HG02610 (cell line): ENCODE results near the gene AARS2.
A peak's percentile ranks its signal among the peaks of the same experiment; 100 is the strongest.
"Not testable (repeated sequence)": the region's sequence is repeated elsewhere in the genome, so short reads cannot be mapped to it uniquely, and the experiment has no call there.

ENCODE experiments used
- ATAC-seq: cut with Tn5 transposase; IDR thresholded peaks from one replicate; pipeline ENCODE4 v1.9.1; 2021; ENCODE audit warnings: mild to moderate bottlenecking, moderate library complexity; ENCODE audit not compliant: unreplicated experiment

Gene AARS2

GRCh38 chr6:44312901-44313788, at the start of gene AARS2:
AARS2 (minus strand) TSS chr6:44313347; CDS start chr6:44313323, 24 bp downstream.
- ATAC-seq, result peak; percentile 91

DNA sequence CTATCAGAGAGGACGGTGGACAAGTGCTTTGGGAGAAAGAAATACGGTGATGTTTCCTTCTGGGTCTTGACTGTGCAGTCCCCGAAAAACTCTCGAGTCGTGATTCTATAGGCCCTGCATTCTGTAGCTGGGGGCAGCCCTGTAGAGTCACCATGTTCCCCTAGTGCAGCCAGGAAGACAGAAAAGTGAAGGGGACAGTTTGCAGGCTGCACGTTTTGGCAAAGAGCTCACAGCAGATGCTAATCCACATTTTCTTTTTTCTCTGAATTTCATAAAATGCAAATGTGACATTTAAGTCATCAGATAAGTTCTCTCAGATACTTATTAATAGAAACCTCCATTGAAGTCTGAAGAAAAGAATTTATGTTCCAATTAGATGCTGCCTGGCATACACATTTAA, 48.8 kb upstream of the AARS2 start:
- no peak for ATAC-seq

DNA sequence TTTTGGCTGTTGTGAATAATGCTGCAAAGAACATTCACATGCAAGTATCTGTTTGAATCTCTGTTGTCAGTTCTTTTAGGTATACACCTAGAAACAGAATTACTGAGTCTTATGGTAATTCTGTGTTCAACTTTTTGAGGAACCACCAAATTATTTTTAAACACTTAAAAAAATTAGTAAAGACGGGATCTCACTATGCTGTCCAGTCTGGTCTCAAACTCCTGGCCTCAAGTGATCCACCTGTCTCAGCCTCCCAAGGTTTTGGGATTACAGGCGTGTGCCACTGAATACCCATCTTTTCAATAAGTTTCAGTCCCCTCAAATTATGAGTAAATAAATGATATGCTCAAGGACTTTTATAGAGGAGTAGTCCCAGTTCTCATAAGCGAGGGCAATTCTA, 46.8 kb upstream of the AARS2 start:
- no peak for ATAC-seq

GRCh38 chr6:44356487-44356886, 43.3 kb upstream of the AARS2 start:
- no peak for ATAC-seq

- ATAC-seq, result no peak
Measured at GRCh38 chr6:44355640-44356039, 42.5 kb upstream of the AARS2 start.

DNA sequence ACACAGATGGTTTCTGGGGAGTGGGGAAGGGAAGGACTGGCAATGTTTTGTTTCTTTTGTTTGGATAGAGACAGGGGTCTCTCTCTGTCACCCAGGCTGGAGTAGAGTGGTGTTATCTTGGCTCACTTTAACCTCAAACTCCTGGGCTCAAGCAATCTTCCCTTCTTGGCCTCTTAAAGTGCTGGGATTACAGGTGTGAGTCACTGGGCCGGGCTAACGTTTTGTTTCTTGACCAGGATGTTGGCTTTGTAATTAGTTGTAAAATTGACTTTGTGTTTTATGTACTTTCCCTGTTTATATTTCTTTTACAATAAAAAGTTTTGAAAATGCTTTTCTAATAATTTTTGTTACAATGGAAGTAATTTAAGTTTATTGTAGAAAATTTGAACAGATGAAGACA, 40.2 kb upstream of the AARS2 start:
- no peak for ATAC-seq

DNA sequence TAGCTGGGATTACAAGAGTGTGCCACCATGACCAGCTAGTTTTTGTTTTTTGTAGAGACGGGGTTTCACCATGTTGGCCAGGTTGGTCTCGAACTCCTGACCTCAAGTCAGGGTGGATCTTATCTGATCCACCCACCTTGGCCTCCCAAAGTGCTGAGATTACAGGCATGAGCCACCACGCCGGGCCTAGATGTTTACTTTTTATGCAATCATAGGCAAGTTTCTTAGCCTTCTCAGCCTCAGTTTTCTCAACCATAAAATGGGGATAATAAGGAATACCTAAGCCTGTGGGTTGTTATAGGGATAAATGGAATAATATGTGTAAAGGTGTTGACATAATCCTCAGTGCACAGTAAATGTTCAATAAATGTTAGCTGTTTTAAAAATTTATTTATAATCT, 39.1 kb upstream of the AARS2 start:
- ATAC-seq, result no peak

GRCh38 chr6:44350650-44350994, 37.5 kb upstream of the AARS2 start:
- not testable (repeated sequence) for ATAC-seq

DNA sequence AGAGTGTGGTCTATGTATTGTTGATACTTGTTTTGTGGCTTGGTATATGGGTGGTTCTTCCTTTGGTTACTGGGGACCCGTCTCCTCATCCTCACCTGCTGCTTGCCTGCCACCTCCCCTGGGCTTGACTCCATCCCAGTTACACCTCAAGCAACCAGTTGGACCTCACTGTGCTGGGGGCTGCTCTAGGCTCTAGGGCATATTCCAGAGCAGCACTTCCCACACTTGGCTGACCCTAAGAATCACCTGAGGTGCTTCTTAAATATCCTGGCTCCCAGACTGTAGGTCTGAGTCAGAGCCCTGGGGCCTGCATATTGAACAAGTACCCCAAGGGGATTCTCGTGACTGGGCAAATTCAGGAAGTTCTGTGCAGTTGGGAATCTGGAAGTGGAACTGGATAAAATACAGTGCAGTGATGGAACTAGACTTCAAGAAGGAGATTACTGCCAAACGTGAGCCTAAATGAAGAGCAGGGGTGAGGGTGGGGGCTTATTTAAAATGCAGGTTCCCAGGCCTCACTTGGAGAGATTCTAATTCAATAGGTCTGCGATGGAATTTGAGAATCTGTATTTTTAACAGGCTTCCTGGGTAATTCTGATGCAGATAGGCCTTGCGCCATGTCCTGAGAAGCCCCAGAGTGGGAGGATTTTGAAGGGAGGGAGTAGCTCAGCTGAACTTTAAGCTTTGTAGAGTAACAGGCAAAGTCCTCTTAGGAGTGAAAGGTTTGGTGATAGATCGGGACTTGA, 36.9 kb upstream of the AARS2 start:
- no peak for ATAC-seq

- not testable (repeated sequence) for ATAC-seq
Measured at GRCh38 chr6:44346818-44347217, 33.7 kb upstream of the AARS2 start.

- no peak for ATAC-seq
Measured at GRCh38 chr6:44342489-44342888, 29.3 kb upstream of the AARS2 start, which contains the start of gene SPATS1. SPATS1 (plus strand) TSS chr6:44342650; CDS start chr6:44343096, 446 bp downstream.

- ATAC-seq, result no peak
Measured at GRCh38 chr6:44342052-44342451, 28.9 kb upstream of the AARS2 start.

- ATAC-seq, result no peak
Measured at GRCh38 chr6:44341095-44341890, 28.1 kb upstream of the AARS2 start.

- ATAC-seq, result no peak
Measured at GRCh38 chr6:44339763-44340625, 26.8 kb upstream of the AARS2 start.

DNA sequence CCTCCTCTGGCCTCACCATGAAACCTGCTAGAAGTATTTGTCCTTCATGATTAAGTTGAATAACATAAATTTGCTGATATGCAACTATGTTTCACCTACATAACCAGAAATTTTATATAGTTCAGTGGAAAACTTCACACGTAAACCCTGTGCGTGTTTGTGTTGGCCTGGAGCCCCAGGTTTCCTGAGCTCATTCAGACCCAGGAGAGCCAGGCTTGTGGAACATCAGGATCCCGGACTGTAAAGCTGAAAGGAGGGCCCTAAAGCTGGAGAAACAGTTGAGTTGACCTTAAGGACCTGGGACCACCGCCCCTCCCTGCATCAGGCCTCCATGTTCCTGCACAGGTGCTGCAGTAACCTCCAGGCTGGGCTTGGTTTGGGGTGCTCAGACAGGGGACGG, 26.2 kb upstream of the AARS2 start:
- ATAC-seq, result no peak

GRCh38 chr6:44338228-44339122, 25.3 kb upstream of the AARS2 start:
- ATAC-seq, result peak; percentile 66

GRCh38 chr6:44335631-44336030, 22.5 kb upstream of the AARS2 start:
- no peak for ATAC-seq

DNA sequence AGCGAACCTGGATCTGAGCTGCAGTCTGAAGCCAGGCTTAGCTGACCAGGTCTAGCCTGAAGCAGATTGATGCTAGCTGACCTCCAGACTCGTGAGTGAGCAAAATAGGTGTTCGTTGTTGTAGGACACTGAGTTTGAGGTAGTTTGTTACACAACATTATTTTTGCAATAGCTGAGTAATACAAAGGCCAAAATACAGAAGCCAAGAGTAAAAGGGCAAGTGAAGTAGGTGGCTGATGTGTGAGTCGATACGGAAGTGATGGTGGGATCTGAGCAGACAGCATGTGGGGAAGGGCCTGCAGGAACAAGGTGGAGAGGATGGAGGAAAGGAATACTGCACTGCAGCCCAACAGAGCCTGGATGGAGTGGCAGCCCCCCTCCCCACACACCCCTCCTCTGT, 20.8 kb upstream of the AARS2 start:
- no peak for ATAC-seq

- ATAC-seq, result no peak
Measured at GRCh38 chr6:44333273-44333919, 20.2 kb upstream of the AARS2 start.
